Measurements from ENCODE around the gene PPIP5K1.

Gene PPIP5K1

DNA sequence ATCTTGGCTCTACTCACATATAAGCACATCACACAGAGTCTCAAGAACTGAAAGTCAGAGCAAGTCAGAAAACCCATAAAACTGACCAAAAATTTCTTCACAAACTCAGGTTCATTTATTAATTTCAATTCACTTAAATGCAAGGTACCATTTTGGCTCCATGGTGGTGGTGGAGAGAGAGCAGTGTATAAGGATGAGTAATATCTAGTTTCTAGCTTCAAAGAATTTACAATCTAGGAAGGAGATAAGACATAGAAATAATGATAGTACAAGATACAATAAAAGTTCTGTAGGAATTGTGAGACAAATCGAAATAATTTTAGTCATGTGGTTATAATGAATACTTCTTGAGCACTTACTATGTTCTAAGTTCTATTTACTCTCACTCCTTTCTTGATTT, 90.4 kb downstream of the PPIP5K1 start:
- no peak for DNase-seq (ENCODE audit: low spot score)
- TF ChIP-seq CTCF (IDR thresholded peaks at IDR 0.05; ENCODE audit: extremely low read depth, insufficient read depth, missing control alignments), result no peak
- in situ Hi-C loops (cut with MboI; ENCODE audit: low pct_unique_long_range_greater_than_20kb, low sequenced_read_pairs, unreplicated experiment), result no loop called here

- DNase-seq (ENCODE audit: low spot score), result no peak
- no peak for TF ChIP-seq CTCF (IDR thresholded peaks at IDR 0.05; ENCODE audit: extremely low read depth, insufficient read depth, missing control alignments)
- in situ Hi-C loops (cut with MboI; ENCODE audit: low pct_unique_long_range_greater_than_20kb, low sequenced_read_pairs, unreplicated experiment), result no loop called here
Observed at GRCh38 chr15:43498990-43499389, 91.0 kb downstream of the PPIP5K1 start.

DNA sequence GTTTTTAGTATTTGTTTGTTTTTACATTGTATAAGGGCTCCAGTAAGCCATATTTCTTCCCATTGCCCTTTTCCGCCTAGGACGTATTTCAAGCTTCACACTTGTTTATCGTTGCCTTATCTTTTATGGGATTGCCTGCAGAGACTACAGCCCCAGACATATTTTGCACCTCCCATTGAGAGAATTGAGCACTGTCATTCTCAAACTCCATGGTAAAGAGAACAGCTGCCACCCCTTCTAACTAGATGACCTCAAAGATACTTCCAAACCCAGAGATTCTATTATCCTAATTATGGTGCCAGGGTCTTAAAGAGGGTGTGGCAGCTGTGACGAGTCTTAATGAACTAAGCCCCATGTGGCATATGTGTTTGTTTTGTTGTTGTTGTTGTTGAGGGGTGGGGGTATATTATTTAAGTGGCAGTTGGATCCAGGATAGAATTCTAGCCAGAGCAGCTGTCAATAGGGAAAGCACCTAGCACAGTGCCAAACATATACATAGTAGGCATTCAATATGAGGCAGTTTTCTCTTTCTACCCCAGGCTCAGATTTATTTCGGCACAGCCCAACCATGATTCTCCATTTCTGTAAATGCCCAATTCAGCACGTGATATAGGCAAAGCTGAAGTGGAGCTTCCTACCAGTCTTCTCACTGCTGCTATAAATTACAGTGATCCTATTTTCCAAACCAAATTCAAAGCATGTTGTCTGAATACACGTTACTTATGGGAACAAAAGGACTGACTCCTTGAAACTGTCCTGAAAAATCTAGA, 96.1 kb downstream of the PPIP5K1 start:
- no peak for TF ChIP-seq CTCF (IDR thresholded peaks at IDR 0.05; ENCODE audit: extremely low read depth, insufficient read depth, missing control alignments)
- DNase-seq (ENCODE audit: low spot score), result no peak
- in situ Hi-C loops (cut with MboI; ENCODE audit: low pct_unique_long_range_greater_than_20kb, low sequenced_read_pairs, unreplicated experiment), result no loop called here

GRCh38 chr15:43492673-43493601, 97.1 kb downstream of the PPIP5K1 start, which contains the start of gene TP53BP1:
Gene TP53BP1 (minus strand): TSS chr15:43493156. CDS start chr15:43493043, 113 bp downstream.
- in situ Hi-C loops (cut with MboI; ENCODE audit: low pct_unique_long_range_greater_than_20kb, low sequenced_read_pairs, unreplicated experiment), result no loop called here
- peak; percentile 93 for DNase-seq (ENCODE audit: low spot score)
- no peak for TF ChIP-seq CTCF (IDR thresholded peaks at IDR 0.05; ENCODE audit: extremely low read depth, insufficient read depth, missing control alignments)

GRCh38 chr15:43492266-43492665, 97.7 kb downstream of the PPIP5K1 start:
- no peak for DNase-seq (ENCODE audit: low spot score)
- in situ Hi-C loops (cut with MboI; ENCODE audit: low pct_unique_long_range_greater_than_20kb, low sequenced_read_pairs, unreplicated experiment), result no loop called here
- no peak for TF ChIP-seq CTCF (IDR thresholded peaks at IDR 0.05; ENCODE audit: extremely low read depth, insufficient read depth, missing control alignments)

GRCh38 chr15:43489191-43489590, 100.8 kb downstream of the PPIP5K1 start:
- no peak for DNase-seq (ENCODE audit: low spot score)
- in situ Hi-C loops (cut with MboI; ENCODE audit: low pct_unique_long_range_greater_than_20kb, low sequenced_read_pairs, unreplicated experiment), result no loop called here

More at GRCh38 chr15:43489191-43489590, 100.8 kb downstream of the PPIP5K1 start:
- no peak for TF ChIP-seq CTCF (IDR thresholded peaks at IDR 0.05; ENCODE audit: extremely low read depth, insufficient read depth, missing control alignments)

All from GM13977 (cell line).